ENCODE measurements around the gene TPPP3.
"Not testable (repeated sequence)": the region's sequence is repeated elsewhere in the genome, so short reads cannot be mapped to it uniquely, and the experiment has no call there.

The TPPP3 gene

DNA sequence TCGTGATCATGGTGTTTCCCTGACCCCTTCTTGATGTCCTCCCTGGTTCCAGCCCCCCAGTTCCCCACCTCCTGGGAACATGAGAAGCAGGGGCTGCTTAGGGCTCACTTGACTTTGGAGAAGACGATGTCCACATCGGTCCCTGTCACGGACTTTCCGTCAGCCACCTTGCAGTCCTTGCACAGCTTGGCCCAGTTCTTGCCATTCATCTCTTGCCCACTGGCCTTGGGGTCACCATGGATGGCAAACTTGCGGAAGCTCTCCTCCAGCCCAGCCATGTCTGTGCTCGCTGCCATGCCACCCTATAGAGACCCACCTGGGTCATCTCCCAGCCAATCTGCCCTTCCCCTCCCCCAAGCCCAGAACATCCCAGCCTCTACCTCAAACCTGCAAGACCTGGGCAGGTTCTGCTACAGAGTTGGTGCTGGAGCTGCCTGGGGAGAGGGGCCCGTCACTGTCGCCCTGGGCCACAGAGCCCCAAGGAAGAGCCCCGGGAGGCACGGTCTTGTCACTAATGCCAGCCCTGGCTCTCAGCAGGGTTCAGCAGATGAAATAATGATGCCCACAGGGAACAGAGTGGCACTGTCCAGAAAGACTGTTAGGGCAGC is 2.4 kb downstream of the TPPP3 start:
- DNase-seq (ENCODE audit: low read depth in 3 of 3, low spot score in 1 of 3), result no peak

- no peak for DNase-seq (ENCODE audit: low read depth in 3 of 3, low spot score in 1 of 3)
Measured at GRCh38 chr16:67389911-67390815, 3.1 kb downstream of the TPPP3 start.

DNA sequence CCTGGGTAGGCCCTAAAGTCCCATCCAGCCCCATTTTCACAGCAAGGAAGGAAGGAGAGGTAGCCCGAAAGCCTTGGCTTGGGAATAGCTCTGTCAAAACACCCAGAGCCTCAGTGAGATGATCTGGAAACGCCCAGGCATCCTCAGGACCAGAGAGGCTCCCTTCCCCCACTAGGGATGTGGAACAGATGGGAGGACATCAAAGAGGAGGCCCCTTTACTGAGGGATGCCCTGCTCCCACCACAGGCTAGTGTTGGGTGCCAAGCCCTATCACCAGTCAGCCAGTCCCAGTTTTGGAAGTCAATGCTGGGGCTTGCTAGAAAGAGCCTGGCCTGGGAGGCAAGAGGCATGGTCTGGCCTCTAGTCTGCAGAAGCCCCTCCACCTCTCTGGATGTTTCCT is 4.7 kb downstream of the TPPP3 start:
- DNase-seq (ENCODE audit: low read depth in 3 of 3, low spot score in 1 of 3), result no peak

- DNase-seq (ENCODE audit: low read depth in 3 of 3, low spot score in 1 of 3), result no peak
Measured at GRCh38 chr16:67388191-67388590, 5.1 kb downstream of the TPPP3 start.

- no peak for DNase-seq (ENCODE audit: low read depth in 3 of 3, low spot score in 1 of 3)
Measured at GRCh38 chr16:67387479-67388079, 5.7 kb downstream of the TPPP3 start.

DNA sequence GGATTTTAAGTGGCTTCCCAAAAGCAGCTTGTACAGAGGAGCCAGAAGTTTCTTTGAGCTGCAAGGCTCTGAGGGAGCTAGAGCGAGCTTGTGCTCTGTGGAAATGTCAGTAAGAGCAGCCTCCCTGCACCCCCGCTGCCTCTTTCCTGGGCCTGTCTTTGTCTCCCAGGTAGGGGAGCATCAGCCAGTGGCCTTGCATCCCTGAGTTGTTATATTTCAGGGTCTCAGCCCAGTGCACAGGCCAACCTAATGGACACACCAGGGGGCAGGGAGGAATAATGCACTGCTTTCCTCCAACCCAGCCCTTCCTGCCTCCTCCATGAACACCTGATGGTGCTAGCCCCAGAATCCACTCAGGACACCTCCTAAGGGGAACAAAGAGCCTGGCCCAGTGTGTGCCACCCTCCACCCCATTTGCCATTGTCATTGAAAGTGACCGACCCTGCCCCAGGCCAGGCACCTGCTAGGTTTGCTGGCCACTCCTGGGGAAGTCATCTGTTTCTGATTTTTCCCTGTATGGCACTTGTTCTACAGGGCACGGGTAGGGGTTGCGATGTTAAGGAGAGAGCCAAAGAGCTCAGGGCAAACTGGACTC is 6.3 kb downstream of the TPPP3 start:
- DNase-seq (ENCODE audit: low read depth in 3 of 3, low spot score in 1 of 3), result no peak

GRCh38 chr16:67384778-67385510 is 8.4 kb downstream of the TPPP3 start:
- DNase-seq (ENCODE audit: low read depth in 3 of 3, low spot score in 1 of 3), result no peak

DNA sequence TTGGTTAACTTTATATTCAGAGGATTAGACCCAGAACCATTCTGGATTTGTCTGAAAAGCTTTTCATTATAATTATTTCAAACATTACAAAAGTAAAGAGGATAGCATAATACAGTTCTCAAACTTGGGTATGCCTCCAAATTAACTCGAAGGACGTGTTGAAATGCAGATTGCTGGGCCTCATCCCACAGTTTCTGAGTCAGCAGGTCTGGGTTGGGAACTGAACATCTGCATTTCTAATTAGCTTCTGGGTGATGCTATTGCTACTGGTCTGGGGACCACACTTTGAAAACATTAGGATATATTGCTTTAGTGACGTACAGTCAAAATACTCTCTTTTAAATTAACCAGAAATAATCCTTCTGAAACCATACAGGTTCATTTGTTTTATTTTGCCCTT is 10.0 kb downstream of the TPPP3 start:
- DNase-seq (ENCODE audit: low read depth in 3 of 3, low spot score in 1 of 3), result no peak

GRCh38 chr16:67378642-67379041 is 14.7 kb downstream of the TPPP3 start:
- DNase-seq (ENCODE audit: low read depth in 3 of 3, low spot score in 1 of 3), result no peak

- not testable (repeated sequence) for DNase-seq (ENCODE audit: low read depth in 3 of 3, low spot score in 1 of 3)
Measured at GRCh38 chr16:67376012-67376411, 17.3 kb downstream of the TPPP3 start.

DNA sequence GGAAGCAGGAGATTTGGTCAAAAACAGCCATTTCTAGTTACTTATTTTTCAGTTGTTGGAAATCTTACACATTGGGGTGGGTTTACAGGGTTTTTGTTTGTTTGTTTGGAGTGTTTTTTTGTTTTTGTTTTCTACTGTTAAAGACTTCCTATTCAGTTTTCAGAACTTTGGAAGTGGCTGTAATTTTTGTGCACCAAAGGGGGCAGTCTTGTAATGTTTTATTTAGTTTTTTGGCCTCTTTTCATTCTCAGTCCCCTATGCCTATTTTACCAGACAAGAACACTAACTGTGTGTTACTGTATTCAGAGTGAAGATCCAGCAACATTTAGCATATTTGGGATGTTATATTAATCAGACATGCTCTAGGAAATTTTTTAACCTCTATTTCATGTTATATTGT is 20.6 kb downstream of the TPPP3 start:
- no peak for DNase-seq (ENCODE audit: low read depth in 3 of 3, low spot score in 1 of 3)

DNA sequence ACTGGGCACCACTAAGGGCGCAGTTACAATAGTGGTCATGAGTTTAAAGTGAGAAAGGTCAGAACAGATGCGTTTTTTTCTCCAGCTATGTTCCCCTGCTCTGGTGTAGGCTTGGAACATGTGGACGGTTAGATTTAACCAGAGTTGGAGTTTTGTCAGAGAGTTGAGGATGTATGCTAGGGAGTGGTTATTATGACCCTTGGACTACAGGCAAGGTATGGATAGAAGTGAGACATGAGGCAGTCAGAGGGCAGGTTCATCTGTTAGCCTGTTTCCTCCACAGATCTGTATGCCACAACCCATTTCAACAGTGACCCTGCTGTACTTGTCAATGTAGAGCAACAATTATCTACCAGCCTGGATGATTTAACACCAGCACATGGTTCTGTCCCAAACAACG is 22.6 kb downstream of the TPPP3 start:
- no peak for DNase-seq (ENCODE audit: low read depth in 3 of 3, low spot score in 1 of 3)

GRCh38 chr16:67364600-67365235 is 28.6 kb downstream of the TPPP3 start:
- no peak for DNase-seq (ENCODE audit: low read depth in 3 of 3, low spot score in 1 of 3)

- no peak for DNase-seq (ENCODE audit: low read depth in 3 of 3, low spot score in 1 of 3)
Measured at GRCh38 chr16:67361038-67361437, 32.3 kb downstream of the TPPP3 start.

- DNase-seq (ENCODE audit: low read depth in 3 of 3, low spot score in 1 of 3), result not testable (repeated sequence)
Measured at GRCh38 chr16:67359540-67360269, 33.6 kb downstream of the TPPP3 start.

- DNase-seq (ENCODE audit: low read depth in 3 of 3, low spot score in 1 of 3), result no peak
Measured at GRCh38 chr16:67357561-67357960, 35.7 kb downstream of the TPPP3 start.

DNA sequence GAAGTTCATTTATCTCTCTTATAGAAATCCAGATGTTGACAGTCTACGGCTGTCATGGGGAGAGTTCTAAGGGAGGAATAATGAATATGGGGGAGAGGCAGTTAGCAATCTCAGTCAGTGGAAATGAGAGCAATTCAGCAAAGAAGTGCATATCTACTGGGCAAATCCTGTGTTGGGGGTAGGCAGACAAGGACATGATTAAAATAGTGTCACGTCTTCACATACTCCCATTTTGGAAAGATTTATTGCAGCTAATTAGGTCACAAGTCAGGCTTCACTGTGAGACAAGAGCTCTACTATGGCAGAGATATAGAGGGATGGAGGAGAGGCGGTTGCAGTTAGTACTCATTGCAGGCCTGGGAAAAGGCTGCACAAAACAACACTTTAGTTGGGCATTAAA is 36.9 kb downstream of the TPPP3 start:
- no peak for DNase-seq (ENCODE audit: low read depth in 3 of 3, low spot score in 1 of 3)

DNA sequence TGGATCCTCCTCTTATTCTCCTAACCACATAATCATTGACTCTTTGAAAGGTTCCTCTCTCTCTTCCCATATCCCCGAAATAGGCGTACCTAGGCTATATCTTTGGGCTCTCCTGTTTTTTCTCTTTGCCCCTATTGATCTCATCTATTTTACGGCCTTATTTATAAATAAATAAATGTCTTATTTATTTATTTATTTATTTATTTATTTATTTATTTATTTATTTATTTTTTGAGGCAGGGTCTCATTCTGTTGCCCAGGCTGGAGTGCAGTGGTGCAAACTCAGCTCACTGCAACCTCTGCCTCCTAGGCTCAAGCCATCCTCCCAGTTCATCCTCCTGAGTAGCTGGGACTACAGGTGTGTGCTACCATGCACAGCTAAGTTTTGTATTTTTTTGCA is 40.8 kb downstream of the TPPP3 start:
- not testable (repeated sequence) for DNase-seq (ENCODE audit: low read depth in 3 of 3, low spot score in 1 of 3)

- no peak for DNase-seq (ENCODE audit: low read depth in 3 of 3, low spot score in 1 of 3)
Measured at GRCh38 chr16:67350324-67350723, 43.0 kb downstream of the TPPP3 start.

DNA sequence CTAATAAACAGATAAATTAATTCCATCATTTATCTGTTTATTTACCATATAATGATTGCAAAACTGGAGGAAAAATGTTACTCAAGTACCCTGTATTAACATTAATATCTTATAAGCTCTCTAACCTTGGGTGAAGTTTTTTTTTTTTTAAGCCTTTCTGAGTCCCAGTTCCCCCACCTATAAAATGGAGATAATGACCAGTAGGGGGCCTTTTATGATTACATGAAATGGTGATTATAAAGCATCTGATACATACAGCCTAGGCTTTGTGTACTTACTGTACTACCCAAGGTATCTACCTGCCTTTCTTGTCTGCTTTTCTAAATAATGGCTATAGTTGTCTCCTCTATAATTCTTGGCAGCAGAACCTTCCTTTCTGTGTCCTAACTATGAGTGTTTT is 44.1 kb downstream of the TPPP3 start:
- no peak for DNase-seq (ENCODE audit: low read depth in 3 of 3, low spot score in 1 of 3)

Measured in stimulated activated CD4-positive, alpha-beta T cell treated with anti-CD3 and anti-CD28 coated beads, TNF-alpha, amount 100 ng/mL, for 1 hour (primary cell).